Measurements from ENCODE around the gene NRL.

- TF ChIP-seq POLR2A (IDR thresholded peaks at IDR 0.05) (no peak), EP300 (IDR thresholded peaks at IDR 0.05; ENCODE audit: low read depth) (no peak)
- TF ChIP-seq, protein P1, sequence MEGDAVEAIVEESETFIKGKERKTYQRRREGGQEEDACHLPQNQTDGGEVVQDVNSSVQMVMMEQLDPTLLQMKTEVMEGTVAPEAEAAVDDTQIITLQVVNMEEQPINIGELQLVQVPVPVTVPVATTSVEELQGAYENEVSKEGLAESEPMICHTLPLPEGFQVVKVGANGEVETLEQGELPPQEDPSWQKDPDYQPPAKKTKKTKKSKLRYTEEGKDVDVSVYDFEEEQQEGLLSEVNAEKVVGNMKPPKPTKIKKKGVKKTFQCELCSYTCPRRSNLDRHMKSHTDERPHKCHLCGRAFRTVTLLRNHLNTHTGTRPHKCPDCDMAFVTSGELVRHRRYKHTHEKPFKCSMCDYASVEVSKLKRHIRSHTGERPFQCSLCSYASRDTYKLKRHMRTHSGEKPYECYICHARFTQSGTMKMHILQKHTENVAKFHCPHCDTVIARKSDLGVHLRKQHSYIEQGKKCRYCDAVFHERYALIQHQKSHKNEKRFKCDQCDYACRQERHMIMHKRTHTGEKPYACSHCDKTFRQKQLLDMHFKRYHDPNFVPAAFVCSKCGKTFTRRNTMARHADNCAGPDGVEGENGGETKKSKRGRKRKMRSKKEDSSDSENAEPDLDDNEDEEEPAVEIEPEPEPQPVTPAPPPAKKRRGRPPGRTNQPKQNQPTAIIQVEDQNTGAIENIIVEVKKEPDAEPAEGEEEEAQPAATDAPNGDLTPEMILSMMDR (IDR thresholded peaks at IDR 0.05), result no peak
These were observed 72.0 kb downstream of the NRL start for GRCh38 chr14:24042746-24043145.

Measured in transverse colon (tissue), 3 donors.